Liver (tissue), 9 donors: ENCODE data around the gene TRAPPC8. TPM values are rescaled to one million over a fixed set of nuclear protein-coding genes. Genes with fewer than 3 reads are reported as not detected.

Experiments used
- DNase-seq: peaks from one replicate; pipeline ENCODE4 v3.0.0-alpha.2; 2017; ENCODE audit warnings: low spot score
- H3K27ac ChIP-seq, 2 donors: one replicate each; pipeline ENCODE4 v1.7.0; 2013; ENCODE audit warnings: inconsistent platforms in 2 of 2, low read length in 2 of 2, control low read depth in 1 of 2, low read depth in 1 of 2, mild to moderate bottlenecking in 1 of 2
- H3K27me3 ChIP-seq, 4 donors: one replicate each; pipeline versions ENCODE4 v1.6.1 to v1.7.0; 2013; ENCODE audit warnings: low read length in 3 of 4, inconsistent platforms in 1 of 4, mild to moderate bottlenecking in 1 of 4, moderate library complexity in 1 of 4; ENCODE audit not compliant: control insufficient read depth in 4 of 4, insufficient read depth in 4 of 4
- H3K36me3 ChIP-seq, 4 donors: one replicate each; pipeline versions ENCODE4 v1.6.1 to v1.7.0; 2013; ENCODE audit warnings: low read length in 3 of 4, mild to moderate bottlenecking in 3 of 4, low read depth in 1 of 4, moderate library complexity in 1 of 4; ENCODE audit not compliant: control insufficient read depth in 4 of 4, insufficient read depth in 3 of 4
- H3K4me1 ChIP-seq, 4 donors: one replicate each; pipeline versions ENCODE4 v1.6.1 to v1.7.0; 2013; ENCODE audit warnings: low read length in 3 of 4, mild to moderate bottlenecking in 3 of 4, moderate library complexity in 1 of 4; ENCODE audit not compliant: control insufficient read depth in 4 of 4, insufficient read depth in 4 of 4
- H3K4me3 ChIP-seq, 3 donors: one replicate each; pipeline versions ENCODE4 v1.6.1 to v1.7.0; 2013; ENCODE audit warnings: low read length in 3 of 3, control low read depth in 1 of 3, low read depth in 1 of 3, mild to moderate bottlenecking in 1 of 3
- H3K9ac ChIP-seq, 2 donors: one replicate each; pipeline ENCODE4 v1.7.0; 2013; ENCODE audit warnings: low read length in 2 of 2, mild to moderate bottlenecking in 2 of 2, moderate library complexity in 2 of 2, control low read depth in 1 of 2, low read depth in 1 of 2
- H3K9me3 ChIP-seq, 4 donors: one replicate each; pipeline versions ENCODE4 v1.6.1 to v1.7.0; 2013; ENCODE audit warnings: low read length in 3 of 4; ENCODE audit not compliant: control insufficient read depth in 4 of 4
- ATF3 ChIP-seq: IDR thresholded peaks from 2 replicates; pipeline ENCODE4 v1.6.1; 2016; ENCODE audit warnings: antibody characterized with exemption
- CTCF ChIP-seq: fragments of 150-350 bp; IDR thresholded peaks from 2 replicates; pipeline ENCODE4 v1.5.1; 2017; ENCODE audit warnings: improper control_type of control experiment, low read depth, low read length; ENCODE audit not compliant: missing input control
- EGR1 ChIP-seq, 2 donors: IDR thresholded peaks; 2 replicates each; pipeline ENCODE4 v1.6.1; 2016 to 2018; ENCODE audit warnings: antibody characterized with exemption in 2 of 2, low read depth in 2 of 2
- FOXA2 ChIP-seq: IDR thresholded peaks from 2 replicates; pipeline ENCODE4 v1.6.1; 2016; ENCODE audit warnings: antibody characterized with exemption
- GABPA ChIP-seq, 2 donors: IDR thresholded peaks in 1 of 2; conservative IDR thresholded peaks in 1 of 2; 2 replicates each; pipeline ENCODE4 v1.6.1; 2016; ENCODE audit warnings: antibody characterized with exemption in 2 of 2, mild to moderate bottlenecking in 1 of 2, moderate library complexity in 1 of 2
- HNF4A ChIP-seq, 2 donors: conservative IDR thresholded peaks; 2 replicates each; pipeline ENCODE4 v1.6.1; 2016; ENCODE audit warnings: antibody characterized with exemption in 2 of 2, mild to moderate bottlenecking in 2 of 2
- HNF4G ChIP-seq: IDR thresholded peaks from 2 replicates; pipeline ENCODE4 v1.6.1; 2016; ENCODE audit warnings: antibody characterized with exemption
- JUND ChIP-seq, 2 donors: IDR thresholded peaks; 2 replicates each; pipeline ENCODE4 v1.6.1; 2016; ENCODE audit warnings: antibody characterized with exemption in 2 of 2
- MAX ChIP-seq: IDR thresholded peaks from 2 replicates; pipeline ENCODE4 v1.6.1; 2016; ENCODE audit warnings: antibody characterized with exemption
- NR2F2 ChIP-seq: IDR thresholded peaks from 2 replicates; pipeline ENCODE4 v1.6.1; 2016; ENCODE audit warnings: antibody characterized with exemption
- RAD21 ChIP-seq, 2 donors: IDR thresholded peaks; 2 replicates each; pipeline ENCODE4 v1.6.1; 2016; ENCODE audit warnings: antibody characterized with exemption in 2 of 2, mild to moderate bottlenecking in 2 of 2
- REST ChIP-seq: IDR thresholded peaks from 2 replicates; pipeline ENCODE4 v1.6.1; 2016; ENCODE audit warnings: antibody characterized with exemption, mild to moderate bottlenecking
- WGBS: extraction: QIAGEN DNeasy Blood & Tissue Kit; methylation state at CpG from one replicate; pipeline ENCODE4 v1.1.7; 2013; 5-methylcytosine and 5-hydroxymethylcytosine counted together
- polyA plus RNA-seq, 2 donors: library from polyadenylated mRNA; stranded (reverse) in 1 of 2; unstranded in 1 of 2; fragments of 200-250 nt in 1 of 2; fragments of >200 nt in 1 of 2; fragmentation: Nextera tagmentation in 1 of 2; extraction: Ambion mirVana in 1 of 2; gene quantifications; one replicate each; pipeline versions ENCODE4 v1.2.1 to v1.2.3, GENCODE V29; 2013 to 2015
- total RNA-seq, 2 donors: library from RNA; depleted of rRNA; stranded (reverse); fragments of >200 nt; gene quantifications; one replicate each; pipeline ENCODE4 v1.2.3, GENCODE V29; 2014
- TF ChIP-seq, protein P1 (sequence below): IDR thresholded peaks from 2 replicates; pipeline ENCODE4 v1.6.1; 2016; ENCODE audit warnings: antibody characterized with exemption
- donor health status: healthy.
- donor health status: healthy.
- donor health status: healthy.
- donor health status: healthy.
- donor health status: healthy.

TRAPPC8 gene
- total and polyA plus RNA-seq, 4 donors = 12.2 to 46.1 (median 29.5) TPM

GRCh38 chr18:31877900-31878299 is 65.0 kb downstream of the TRAPPC8 start:
- Histone ChIP-seq H3K27me3 (no peaks in the 10 kb centered on the region), H3K9me3 (no peaks in the 10 kb centered on the region), H3K9ac (no peak overlapping the region), H3K27ac (no peak overlapping the region), H3K36me3 (peaks cover 5 to 26% (median 20%) of the 10 kb centered on the region in 4 donors), H3K4me3 (no peak overlapping the region), H3K4me1 (peaks cover 0 to 6% (median under 1%) of the 10 kb centered on the region in 4 donors)
- WGBS = 75% methylated on average over 5 of the region's 5 CpGs
- TF ChIP-seq HNF4A (conservative IDR thresholded peaks at IDR 0.05) (peak in 1 of 2 donors; percentile 30), MAX (no peak)
- DNase-seq = no peak

DNA sequence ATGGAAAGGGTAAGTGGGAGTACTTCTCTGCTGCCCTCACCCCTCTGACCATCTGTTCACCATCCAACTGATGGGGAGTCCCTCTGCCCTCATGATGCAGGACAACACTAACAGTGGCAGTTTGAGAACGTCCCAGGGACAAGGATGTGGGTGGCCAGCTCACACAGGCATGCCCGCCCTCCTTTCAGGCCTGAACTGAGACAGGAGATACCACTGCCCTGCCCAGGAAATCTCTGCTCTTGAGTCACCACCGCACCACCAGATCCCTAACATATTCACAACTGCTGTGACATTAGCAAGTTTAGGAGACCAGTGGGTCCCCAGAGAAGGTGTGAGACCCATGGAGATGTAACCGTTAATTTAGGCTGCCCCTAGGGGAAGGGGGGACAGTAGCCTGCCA is 66.2 kb downstream of the TRAPPC8 start:
- no peak overlapping the region for H3K9ac ChIP-seq
- no peaks in the 10 kb centered on the region for H3K9me3 ChIP-seq
- H3K27ac ChIP-seq = no peak overlapping the region
- peaks cover 0 to 6% (median under 1%) of the 10 kb centered on the region in 4 donors for H3K4me1 ChIP-seq
- TF ChIP-seq RAD21 (IDR thresholded peaks at IDR 0.05) (no peak), FOXA2 (no peak)
- DNase-seq = no peak
- peaks cover 5 to 23% (median 17%) of the 10 kb centered on the region in 4 donors for H3K36me3 ChIP-seq
- no peak overlapping the region for H3K4me3 ChIP-seq
- 75% methylated on average over 4 of the region's 4 CpGs for WGBS
- H3K27me3 ChIP-seq = no peaks in the 10 kb centered on the region

- peaks cover 5 to 26% (median 17%) of the 10 kb centered on the region in 4 donors for H3K36me3 ChIP-seq
- H3K4me3 ChIP-seq = no peak overlapping the region
- H3K27ac ChIP-seq = no peak overlapping the region
Measured at GRCh38 chr18:31875301-31875700, 67.6 kb downstream of the TRAPPC8 start.

More at GRCh38 chr18:31875301-31875700, 67.6 kb downstream of the TRAPPC8 start:
- 42% methylated on average over 2 of the region's 2 CpGs for WGBS
- no peaks in the 10 kb centered on the region for H3K9me3 ChIP-seq
- TF ChIP-seq, protein P1, sequence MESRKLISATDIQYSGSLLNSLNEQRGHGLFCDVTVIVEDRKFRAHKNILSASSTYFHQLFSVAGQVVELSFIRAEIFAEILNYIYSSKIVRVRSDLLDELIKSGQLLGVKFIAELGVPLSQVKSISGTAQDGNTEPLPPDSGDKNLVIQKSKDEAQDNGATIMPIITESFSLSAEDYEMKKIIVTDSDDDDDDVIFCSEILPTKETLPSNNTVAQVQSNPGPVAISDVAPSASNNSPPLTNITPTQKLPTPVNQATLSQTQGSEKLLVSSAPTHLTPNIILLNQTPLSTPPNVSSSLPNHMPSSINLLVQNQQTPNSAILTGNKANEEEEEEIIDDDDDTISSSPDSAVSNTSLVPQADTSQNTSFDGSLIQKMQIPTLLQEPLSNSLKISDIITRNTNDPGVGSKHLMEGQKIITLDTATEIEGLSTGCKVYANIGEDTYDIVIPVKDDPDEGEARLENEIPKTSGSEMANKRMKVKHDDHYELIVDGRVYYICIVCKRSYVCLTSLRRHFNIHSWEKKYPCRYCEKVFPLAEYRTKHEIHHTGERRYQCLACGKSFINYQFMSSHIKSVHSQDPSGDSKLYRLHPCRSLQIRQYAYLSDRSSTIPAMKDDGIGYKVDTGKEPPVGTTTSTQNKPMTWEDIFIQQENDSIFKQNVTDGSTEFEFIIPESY = no peak
- TF ChIP-seq GABPA (IDR thresholded peaks at IDR 0.05 in 1 of 2, conservative IDR thresholded peaks at IDR 0.05 in 1 of 2) = no peak
- TF ChIP-seq HNF4A (conservative IDR thresholded peaks at IDR 0.05) = no peak
- no peak for TF ChIP-seq CTCF
- TF ChIP-seq MAX = no peak
- TF ChIP-seq NR2F2 = no peak
- no peak for TF ChIP-seq ATF3
- no peak for TF ChIP-seq JUND (IDR thresholded peaks at IDR 0.05)
- no peak for TF ChIP-seq RAD21 (IDR thresholded peaks at IDR 0.05)
- no peak for TF ChIP-seq HNF4G
- TF ChIP-seq EGR1 (IDR thresholded peaks at IDR 0.05; ENCODE audit: low read depth in 2 of 2) = no peak
- TF ChIP-seq REST = no peak
- no peaks in the 10 kb centered on the region for H3K27me3 ChIP-seq
- no peak overlapping the region for H3K9ac ChIP-seq
- DNase-seq = no peak
- peaks cover 0 to 6% (median under 1%) of the 10 kb centered on the region in 4 donors for H3K4me1 ChIP-seq
